ENCODE results near the gene TMC7.

DNA sequence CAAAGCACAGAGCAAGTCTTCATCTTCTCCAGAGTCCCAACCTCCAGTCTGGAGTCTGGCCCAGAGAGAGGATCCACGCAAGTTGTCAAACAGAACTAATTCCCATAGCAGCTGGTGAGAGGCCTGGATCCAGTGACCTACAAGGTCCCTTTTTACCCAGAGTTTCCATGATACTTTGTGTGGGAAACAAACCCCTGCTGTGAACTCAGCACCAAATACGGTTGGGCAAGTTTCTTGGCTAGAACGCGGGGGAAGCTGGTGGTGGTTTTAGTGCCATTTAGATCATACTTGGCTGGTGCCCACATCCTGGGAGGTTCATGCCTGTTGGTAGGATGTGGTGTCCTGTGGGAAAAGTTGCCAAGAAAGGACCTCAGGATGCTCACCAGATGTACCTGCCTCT is 18.1 kb downstream of the TMC7 start:
- TF ChIP-seq, protein P1, sequence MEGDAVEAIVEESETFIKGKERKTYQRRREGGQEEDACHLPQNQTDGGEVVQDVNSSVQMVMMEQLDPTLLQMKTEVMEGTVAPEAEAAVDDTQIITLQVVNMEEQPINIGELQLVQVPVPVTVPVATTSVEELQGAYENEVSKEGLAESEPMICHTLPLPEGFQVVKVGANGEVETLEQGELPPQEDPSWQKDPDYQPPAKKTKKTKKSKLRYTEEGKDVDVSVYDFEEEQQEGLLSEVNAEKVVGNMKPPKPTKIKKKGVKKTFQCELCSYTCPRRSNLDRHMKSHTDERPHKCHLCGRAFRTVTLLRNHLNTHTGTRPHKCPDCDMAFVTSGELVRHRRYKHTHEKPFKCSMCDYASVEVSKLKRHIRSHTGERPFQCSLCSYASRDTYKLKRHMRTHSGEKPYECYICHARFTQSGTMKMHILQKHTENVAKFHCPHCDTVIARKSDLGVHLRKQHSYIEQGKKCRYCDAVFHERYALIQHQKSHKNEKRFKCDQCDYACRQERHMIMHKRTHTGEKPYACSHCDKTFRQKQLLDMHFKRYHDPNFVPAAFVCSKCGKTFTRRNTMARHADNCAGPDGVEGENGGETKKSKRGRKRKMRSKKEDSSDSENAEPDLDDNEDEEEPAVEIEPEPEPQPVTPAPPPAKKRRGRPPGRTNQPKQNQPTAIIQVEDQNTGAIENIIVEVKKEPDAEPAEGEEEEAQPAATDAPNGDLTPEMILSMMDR (IDR thresholded peaks at IDR 0.05) = no peak
- no peak for TF ChIP-seq POLR2A (IDR thresholded peaks at IDR 0.05)
- TF ChIP-seq EP300 (IDR thresholded peaks at IDR 0.05) = no peak
